HG02981 (cell line): ENCODE results near the gene UFSP1.
"Not testable (repeated sequence)": the region's sequence is repeated elsewhere in the genome, so short reads cannot be mapped to it uniquely, and the experiment has no call there.

Experiments used
- ATAC-seq: cut with Tn5 transposase; IDR thresholded peaks from one replicate; pipeline ENCODE4 v1.9.1; 2021; ENCODE audit warnings: mild to moderate bottlenecking, moderate library complexity; ENCODE audit not compliant: unreplicated experiment

The UFSP1 gene

DNA sequence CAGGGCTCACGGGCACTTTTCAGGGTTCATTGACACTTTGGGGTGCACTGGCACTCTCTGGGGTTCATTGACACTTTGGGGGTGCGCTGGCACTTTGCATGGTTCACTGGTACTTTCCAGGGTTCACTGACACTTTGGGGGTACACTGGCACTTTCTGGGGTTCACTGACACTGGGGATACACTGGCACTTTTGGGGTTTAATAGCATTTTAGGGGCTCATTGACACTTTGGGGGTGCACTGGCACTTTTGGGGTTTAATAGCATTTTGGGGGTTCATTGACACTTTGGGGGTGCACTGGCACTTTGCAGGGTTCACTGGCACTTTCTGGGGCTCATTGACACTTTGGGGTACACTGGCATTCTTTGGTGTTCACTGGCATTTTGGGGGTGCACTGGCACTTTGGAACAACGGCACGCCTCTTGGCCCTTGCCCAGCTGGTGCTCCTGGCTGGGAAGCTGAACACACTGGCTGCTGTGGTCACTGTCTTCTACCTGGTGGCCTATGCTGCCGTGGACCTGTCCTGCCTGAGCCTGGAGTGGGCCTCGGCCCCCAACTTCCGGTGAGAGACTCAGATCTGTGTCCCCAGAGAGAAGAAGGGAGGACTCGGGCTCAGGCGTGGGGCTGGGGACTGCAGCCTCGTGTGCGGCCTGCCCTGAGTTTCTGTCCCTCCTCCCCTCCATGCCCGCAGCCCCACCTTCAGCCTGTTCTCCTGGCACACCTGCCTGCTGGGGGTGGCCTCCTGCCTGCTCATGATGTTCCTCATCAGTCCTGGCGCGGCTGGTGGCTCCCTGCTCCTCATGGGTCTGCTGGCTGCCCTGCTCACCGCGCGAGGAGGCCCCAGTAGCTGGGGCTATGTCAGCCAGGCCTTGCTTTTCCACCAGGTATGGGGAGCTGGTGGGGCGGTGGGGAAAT lies 28.6 kb downstream of the UFSP1 start:
- no peak for ATAC-seq

DNA sequence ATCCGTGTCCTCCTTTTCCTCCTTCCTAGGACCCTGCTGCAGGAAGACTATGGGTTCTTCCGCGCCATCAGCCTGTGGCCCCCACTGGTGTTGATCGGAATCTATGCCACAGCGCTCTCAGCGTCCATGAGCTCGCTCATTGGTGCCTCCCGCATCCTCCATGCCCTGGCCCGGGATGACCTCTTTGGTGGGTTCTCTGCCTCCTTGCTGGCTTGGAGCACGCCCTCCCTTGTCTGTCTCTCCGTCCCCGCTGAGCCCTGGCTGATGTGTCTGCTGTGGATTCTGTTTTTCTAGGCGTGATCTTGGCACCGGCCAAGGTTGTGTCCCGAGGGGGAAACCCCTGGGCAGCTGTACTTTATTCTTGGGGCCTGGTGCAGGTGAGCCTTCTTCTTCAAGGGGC lies 29.7 kb downstream of the UFSP1 start:
- no peak for ATAC-seq

DNA sequence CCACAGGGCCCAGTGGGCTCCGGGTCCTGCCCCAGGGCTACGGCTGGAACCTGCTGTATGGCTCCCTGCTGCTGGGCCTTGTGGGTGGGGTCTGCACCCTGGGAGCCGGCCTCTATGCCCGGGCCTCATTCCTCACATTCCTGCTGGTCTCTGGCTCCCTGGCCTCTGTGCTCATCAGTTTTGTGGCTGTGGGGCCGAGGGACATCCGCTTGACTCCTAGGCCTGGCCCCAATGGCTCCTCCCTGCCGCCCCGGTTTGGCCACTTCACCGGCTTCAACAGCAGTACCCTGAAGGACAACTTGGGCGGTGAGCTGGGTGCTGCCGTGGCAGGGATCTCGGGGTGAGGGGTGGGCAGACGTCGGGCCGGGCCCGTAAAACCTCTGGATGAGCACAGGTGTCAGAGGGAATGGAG lies 32.6 kb downstream of the UFSP1 start:
- ATAC-seq, result no peak

DNA sequence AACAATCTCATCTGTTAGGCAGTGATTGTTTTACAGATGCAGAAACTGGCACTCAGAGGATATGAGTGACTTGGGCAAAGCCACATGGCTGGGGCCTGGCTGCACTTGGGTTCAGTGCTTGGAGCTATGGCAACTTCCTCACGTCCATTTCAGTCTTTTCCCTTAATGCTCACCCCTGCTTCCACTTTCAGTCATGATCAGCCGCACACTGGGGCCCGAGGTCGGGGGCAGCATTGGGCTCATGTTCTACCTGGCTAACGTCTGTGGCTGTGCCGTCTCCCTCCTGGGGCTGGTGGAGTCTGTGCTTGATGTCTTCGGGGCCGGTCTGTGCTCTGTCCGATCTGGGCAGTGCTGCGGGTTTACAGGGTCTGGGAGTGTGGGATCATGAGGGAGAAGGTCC lies 34.0 kb downstream of the UFSP1 start:
- no peak for ATAC-seq

DNA sequence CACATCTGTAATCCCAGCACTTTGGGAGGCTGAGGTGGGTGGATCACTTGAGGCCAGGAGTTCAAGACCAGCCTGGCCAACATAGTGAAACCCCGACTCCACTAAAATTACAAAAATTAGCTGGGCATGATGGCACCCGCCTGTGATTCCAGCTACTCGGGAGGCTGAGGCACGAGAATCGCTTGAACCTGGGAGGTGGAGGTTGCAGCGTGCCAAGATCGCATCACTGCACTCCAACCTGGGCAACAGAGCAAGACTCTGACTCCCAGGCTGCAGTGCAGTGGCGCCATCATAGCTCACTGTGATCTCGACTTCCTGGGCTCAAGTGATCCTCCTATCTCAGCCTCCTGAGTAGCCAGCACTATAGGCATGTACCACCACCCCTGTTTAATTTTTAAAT lies 34.6 kb downstream of the UFSP1 start:
- ATAC-seq, result not testable (repeated sequence)

DNA sequence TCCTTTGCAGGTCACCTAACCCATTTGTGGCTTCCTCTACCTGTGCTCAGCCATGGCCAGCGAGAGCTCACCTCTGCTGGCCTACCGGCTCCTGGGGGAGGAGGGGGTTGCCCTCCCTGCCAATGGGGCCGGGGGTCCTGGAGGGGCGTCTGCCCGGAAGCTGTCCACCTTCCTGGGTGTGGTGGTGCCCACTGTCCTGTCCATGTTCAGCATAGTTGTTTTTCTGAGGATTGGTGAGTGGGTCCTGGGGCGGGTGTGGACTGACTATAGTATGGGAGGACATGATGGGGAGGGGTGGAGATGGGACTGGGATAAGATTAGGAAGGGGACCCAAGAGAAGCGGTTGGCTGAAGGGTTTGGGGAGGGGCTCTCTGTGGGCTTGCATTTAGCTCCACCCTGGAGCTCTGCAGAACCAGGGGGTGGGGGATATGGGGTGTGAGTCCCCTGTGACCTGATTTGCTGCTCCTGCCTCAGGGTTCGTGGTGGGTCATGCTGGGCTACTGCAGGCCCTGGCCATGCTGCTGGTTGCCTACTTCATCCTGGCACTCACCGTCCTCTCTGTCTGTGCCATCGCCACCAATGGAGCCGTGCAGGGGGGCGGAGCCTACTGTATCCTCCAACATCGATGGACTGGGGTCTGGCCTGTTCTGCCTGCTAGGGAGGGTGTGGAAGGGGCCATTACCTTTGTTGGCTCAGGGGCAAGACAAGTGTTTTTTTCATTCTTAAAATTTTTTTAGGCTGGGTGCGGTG lies 35.2 kb downstream of the UFSP1 start:
- ATAC-seq, result no peak

DNA sequence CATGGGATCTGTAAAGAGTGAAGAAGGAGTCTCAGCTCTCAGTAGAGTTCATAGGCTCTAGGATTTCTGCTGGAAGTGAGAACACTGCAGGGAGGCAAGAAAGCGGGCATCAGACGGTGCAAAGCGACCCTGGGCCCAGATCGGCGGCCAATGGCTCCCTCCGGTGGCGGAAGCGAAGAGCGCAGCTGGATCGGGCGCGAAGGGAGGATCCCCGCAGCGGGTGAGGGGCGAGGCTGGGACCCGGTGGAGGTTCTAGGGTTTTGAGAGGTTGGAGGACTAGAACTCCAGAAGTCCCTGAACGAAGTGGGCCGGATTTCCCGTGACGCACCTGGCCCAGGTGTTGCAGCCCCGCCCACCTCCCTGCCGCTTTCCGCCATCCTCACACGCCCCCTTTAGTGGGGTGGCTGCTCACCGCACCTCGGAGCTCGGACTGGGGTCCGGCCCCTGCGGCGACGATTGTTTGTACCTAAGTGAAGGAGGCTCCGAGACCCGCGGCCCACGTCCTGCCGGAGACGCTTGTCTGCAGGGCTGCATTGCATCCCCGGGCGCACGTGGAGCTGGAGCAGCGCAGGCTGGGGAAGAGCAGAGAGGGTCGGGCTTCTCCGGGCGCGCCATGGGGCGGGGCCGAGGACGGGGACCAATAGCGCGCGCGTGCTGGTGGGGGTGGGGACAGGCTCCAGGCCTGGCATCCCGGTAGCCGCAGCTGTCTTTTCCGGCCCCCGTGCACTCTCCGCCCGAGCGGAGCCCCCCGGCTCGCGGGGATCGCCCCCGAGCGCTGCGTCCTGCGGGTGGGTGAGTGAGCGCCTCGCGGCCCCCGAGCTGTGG lies 37.3 kb downstream of the UFSP1 start, which contains the start of gene SLC12A9:
TSS of gene SLC12A9 (plus strand) at position 666 of the 825 bp plus-strand sequence. CDS start 1,485 bp downstream, outside the sequence.
- peak; percentile 89 for ATAC-seq

DNA sequence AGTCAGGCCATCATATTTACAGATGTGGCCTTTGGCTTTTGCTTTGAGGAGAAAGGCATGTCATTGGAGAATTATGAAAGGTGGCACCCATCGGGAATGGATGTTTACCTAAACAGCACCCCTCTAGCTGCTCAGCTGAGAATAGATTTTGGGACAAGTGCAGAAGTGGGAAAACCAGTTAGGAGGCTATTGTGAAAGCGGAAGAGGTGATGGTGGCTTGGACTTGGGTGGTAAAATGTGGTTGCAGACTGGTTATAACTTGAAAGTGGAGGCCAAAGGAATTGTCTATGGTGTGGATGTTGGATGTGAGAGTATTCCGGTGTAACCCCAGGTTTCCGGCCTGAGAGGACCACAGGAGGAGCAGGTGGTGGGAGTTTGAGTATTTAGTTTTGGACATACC lies 42.2 kb downstream of the UFSP1 start:
- ATAC-seq, result no peak

DNA sequence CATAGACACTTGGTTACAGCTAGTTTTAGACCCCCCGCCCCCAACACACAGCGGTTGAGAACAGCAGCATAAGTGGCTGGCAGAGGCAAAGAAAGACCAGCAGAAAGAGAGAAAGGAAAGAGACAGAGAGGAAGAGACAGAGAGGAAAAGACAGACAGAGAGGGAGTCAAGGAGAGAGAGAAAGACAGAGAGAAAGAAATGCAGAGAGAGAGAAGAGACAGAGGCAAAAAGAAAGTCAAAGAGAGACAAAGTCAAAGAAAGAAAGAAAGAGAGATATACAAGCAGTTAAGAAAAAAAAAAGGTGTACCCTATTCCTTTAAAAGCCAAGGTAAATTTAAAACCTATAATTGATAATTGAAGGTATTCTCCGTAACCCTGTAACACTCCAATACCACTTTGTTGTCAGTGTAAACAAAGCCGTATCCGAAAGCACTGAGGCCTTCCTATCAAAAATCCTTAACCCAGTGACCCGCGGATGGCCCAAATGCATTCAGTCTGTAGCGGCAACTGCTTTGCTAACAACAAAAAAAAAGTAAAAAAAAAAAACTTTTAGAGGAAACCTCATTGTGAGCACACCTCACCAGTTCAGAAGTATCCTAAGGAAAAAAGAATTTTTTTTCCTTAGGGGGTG lies 48.9 kb downstream of the UFSP1 start:
- no peak for ATAC-seq

DNA sequence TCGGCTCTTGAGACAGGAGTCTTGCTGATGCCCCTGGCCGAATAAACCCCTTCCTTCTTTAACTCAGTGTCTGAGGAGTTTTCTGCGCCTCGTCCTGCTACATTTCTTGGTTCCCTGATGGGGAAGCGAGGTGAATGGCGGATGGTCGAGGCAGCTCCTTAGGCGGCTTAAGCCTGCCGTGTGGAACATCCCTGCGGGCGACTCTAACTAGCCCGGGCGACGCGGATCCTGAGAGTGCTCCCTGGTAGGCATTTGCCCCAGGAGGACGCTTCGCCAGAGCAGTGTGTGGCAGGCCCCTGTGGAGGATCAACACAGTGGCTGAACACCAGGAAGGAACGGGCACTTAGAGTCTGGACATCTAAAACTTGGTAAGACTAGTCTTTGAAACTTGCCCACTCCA lies 50.2 kb downstream of the UFSP1 start:
- ATAC-seq, result no peak
